Gastroesophageal sphincter (tissue), 4 donors: ENCODE measurements around the gene CCDC191. TPM values are rescaled to one million over a fixed set of nuclear protein-coding genes. Genes with fewer than 3 reads are reported as not detected.

Experiments
- ATAC-seq: fragments of 150-250 bp; one replicate; pipeline ENCODE4 v1.9.1; 2016; ENCODE audit warnings: mild to moderate bottlenecking, moderate library complexity
- H3K27ac ChIP-seq, 4 donors: fragments of 200-600 bp; sonication (generic) in 3 of 4; 1 replicate in 3 of 4; 2 replicates in 1 of 4; pipeline ENCODE4 v1.5.1; 2016 to 2019
- H3K27me3 ChIP-seq: fragments of 200-600 bp; sonication (generic); one replicate; pipeline ENCODE4 v1.5.1; 2019
- H3K36me3 ChIP-seq, 2 donors: fragments of 200-600 bp; sonication (generic); one replicate each; pipeline ENCODE4 v1.5.1; 2019; ENCODE audit warnings: control low read depth in 1 of 2
- H3K4me1 ChIP-seq, 3 donors: fragments of 200-600 bp; sonication (generic); 1 replicate in 2 of 3; 2 replicates in 1 of 3; pipeline ENCODE4 v1.5.1; 2016 to 2019; ENCODE audit warnings: control low read depth in 2 of 3
- H3K4me3 ChIP-seq, 2 donors: fragments of 200-600 bp; sonication (generic); one replicate each; pipeline ENCODE4 v1.5.1; 2019; ENCODE audit warnings: mild to moderate bottlenecking in 1 of 2, moderate library complexity in 1 of 2
- H3K9me3 ChIP-seq, 3 donors: fragments of 200-600 bp; sonication (generic); one replicate each; pipeline ENCODE4 v1.5.1; 2017 to 2019; ENCODE audit warnings: control low read depth in 2 of 3
- EP300 ChIP-seq: sonication (generic); formaldehyde crosslinking; IDR thresholded peaks from one replicate; pipeline ENCODE4 v1.6.1; 2017; ENCODE audit warnings: antibody characterized with exemption, mild to moderate bottlenecking
- POLR2A ChIP-seq, 2 donors: fragments of 450-650 bp; IDR thresholded peaks; one replicate each; pipeline ENCODE4 v1.6.1; 2017; ENCODE audit warnings: antibody characterized with exemption in 2 of 2, mild to moderate bottlenecking in 2 of 2, moderate library complexity in 1 of 2
- POLR2AphosphoS5 ChIP-seq: sonication (generic); formaldehyde crosslinking; IDR thresholded peaks from one replicate; pipeline ENCODE4 v1.6.1; 2017; ENCODE audit warnings: antibody characterized with exemption
- WGBS, 2 donors: methylation state at CpG; one replicate each; pipeline ENCODE4 v1.1.5; 2018; ENCODE audit warnings: low coverage in 1 of 2; 5-methylcytosine and 5-hydroxymethylcytosine counted together
- total RNA-seq, 4 donors: library from RNA; depleted of rRNA; stranded (reverse); fragments of >200 nt; gene quantifications; one replicate each; pipeline ENCODE4 v1.1.0, GENCODE V29; 2016
- TF ChIP-seq, protein P1 (sequence below), 4 experiments: fragments of 200-600 bp in 2 of 4; fragments of 450-650 bp in 2 of 4; sonication (generic) in 1 of 4; IDR thresholded peaks; one replicate each; pipeline ENCODE4 v1.5.1; 2017 to 2019; ENCODE audit warnings: antibody characterized with exemption in 4 of 4, mild to moderate bottlenecking in 2 of 4, moderate library complexity in 2 of 4

CCDC191 gene
- total RNA-seq, 4 donors from 2014 or later, result 3.5 to 7.9 (median 4.6) TPM

DNA sequence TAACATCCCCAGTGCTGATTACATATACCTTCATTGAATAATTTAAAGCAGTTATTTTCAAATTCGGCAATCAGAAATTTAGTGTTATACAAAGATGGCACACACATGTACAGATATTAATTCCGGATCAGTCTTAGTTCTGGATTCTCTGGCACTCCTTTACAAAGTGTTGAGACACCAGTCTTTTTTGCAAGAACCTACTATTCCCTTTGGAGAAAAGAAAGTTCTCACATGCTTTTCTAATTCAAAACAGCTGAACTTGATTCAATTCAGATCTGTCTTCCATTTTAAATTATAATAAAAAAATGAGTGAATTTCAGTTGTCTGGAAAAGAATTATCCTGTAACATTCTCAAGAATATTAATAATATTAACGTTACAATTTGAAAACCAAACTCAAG is 20.4 kb downstream of the CCDC191 start:
- no peak for TF ChIP-seq POLR2A (IDR thresholded peaks at IDR 0.05)
- no peak for TF ChIP-seq EP300
- no peak for TF ChIP-seq POLR2AphosphoS5
- TF ChIP-seq, protein P1, sequence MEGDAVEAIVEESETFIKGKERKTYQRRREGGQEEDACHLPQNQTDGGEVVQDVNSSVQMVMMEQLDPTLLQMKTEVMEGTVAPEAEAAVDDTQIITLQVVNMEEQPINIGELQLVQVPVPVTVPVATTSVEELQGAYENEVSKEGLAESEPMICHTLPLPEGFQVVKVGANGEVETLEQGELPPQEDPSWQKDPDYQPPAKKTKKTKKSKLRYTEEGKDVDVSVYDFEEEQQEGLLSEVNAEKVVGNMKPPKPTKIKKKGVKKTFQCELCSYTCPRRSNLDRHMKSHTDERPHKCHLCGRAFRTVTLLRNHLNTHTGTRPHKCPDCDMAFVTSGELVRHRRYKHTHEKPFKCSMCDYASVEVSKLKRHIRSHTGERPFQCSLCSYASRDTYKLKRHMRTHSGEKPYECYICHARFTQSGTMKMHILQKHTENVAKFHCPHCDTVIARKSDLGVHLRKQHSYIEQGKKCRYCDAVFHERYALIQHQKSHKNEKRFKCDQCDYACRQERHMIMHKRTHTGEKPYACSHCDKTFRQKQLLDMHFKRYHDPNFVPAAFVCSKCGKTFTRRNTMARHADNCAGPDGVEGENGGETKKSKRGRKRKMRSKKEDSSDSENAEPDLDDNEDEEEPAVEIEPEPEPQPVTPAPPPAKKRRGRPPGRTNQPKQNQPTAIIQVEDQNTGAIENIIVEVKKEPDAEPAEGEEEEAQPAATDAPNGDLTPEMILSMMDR (IDR thresholded peaks at IDR 0.05), result no peak

DNA sequence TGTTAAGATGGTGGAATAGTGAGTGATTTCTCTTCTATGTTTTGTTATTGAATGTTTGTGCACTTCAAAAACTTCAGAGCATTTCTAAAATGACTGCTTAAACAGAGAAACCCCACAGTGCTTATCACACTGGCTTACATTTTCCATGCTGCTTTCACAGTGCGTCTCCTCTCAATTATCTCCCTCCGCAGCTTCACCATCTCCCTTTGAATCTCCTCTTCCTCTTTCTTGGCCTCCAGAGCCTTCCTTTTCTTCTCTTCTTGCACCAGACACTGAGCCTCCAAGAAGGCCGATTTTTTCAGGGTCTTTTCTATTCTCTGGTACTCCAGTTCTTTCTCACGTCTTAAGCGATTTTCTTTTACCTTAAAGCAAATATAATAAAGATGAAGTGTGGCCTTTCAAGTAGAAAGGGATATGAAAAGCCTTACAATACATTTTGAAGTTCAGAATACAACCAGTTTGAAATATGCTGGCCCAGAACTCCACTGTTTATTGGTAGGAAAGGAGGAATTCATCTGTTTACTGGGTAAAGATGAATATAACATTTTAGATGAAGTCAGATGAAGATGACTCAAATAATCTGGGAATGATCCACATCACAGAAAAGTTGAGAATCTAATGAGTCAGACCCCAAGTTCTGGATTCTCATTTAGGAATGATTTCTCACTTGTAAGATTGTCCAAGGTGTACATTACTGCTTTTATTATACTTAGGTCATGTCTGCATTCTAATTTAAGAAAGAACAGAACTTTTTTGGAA is 21.4 kb downstream of the CCDC191 start:
- Histone ChIP-seq H3K9me3 (no peaks in the 10 kb centered on the region), H3K4me3 (no peak overlapping the region)

More for the DNA sequence above, 20.4 kb downstream of the CCDC191 start:
- H3K27ac ChIP-seq, result no peak overlapping the region
- no peak for ATAC-seq
- H3K27me3 ChIP-seq, result no peaks in the 10 kb centered on the region
- no peaks in the 10 kb centered on the region for H3K9me3 ChIP-seq
- H3K4me1 ChIP-seq, result no peaks in the 10 kb centered on the region
- H3K36me3 ChIP-seq, result peaks cover 0 to 54% of the 10 kb centered on the region in 2 donors
- 89 to 91% methylated on average over 3 of the region's 3 CpGs for WGBS, 2 donors
- no peak overlapping the region for H3K4me3 ChIP-seq

DNA sequence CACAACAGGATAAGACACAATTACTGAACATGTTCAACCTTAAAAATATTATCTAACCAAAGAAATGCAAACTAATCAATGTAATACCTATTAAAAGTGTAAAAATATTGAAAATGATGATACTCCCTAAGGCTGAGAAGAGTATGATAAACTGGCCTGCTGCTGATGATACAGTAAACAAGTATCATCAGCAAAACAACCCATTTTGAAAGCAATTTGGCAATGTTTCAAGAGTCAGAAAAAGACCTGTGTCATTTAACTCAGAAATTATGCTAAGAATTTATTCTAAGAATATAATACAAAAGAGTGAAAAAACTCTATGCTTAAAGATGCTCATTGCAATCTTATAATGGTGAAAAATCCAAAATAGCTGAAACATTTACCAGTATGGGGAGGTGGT is 22.1 kb downstream of the CCDC191 start:
- H3K36me3 ChIP-seq, result peaks cover 0 to 47% of the 10 kb centered on the region in 2 donors
- ATAC-seq, result no peak
- H3K4me1 ChIP-seq, result no peaks in the 10 kb centered on the region
- no peaks in the 10 kb centered on the region for H3K9me3 ChIP-seq
- no peaks in the 10 kb centered on the region for H3K27me3 ChIP-seq
- no peak overlapping the region for H3K27ac ChIP-seq
- no peak for TF ChIP-seq EP300
- TF ChIP-seq, protein P1 (IDR thresholded peaks at IDR 0.05), result no peak
- no peak for TF ChIP-seq POLR2AphosphoS5
- TF ChIP-seq POLR2A (IDR thresholded peaks at IDR 0.05), result no peak
- H3K4me3 ChIP-seq, result no peak overlapping the region

More for the DNA sequence above, 21.4 kb downstream of the CCDC191 start:
- Histone ChIP-seq H3K27me3 (no peaks in the 10 kb centered on the region), H3K36me3 (peaks cover 0 to 52% of the 10 kb centered on the region in 2 donors), H3K4me1 (no peaks in the 10 kb centered on the region), H3K27ac (no peak overlapping the region)
- no peak for ATAC-seq
- 85 to 90% methylated on average over 2 to 5 of the region's 5 CpGs for WGBS, 2 donors
- TF ChIP-seq, protein P1 (IDR thresholded peaks at IDR 0.05), result no peak
- TF ChIP-seq POLR2AphosphoS5 (no peak), POLR2A (IDR thresholded peaks at IDR 0.05) (no peak), EP300 (no peak)

DNA sequence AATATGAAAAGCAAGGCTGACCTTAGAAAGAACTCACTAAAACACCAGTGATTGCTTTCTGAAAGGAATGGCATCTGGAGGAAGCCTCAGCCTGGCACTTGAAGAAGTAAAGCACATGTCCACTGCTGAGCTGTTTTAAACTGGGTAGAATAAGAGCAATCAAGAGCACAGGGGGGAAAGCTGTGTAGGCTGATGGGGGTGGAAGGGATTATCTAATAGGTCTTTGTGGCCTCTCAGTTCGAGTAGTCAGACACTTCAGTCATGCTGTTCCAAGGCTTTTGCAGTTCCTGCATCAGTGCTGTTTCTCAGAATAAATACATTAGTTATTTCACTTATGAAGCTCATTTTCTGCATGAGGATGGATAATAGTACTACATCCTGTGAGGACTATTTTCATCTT is 22.6 kb downstream of the CCDC191 start:
- WGBS, 2 donors, result 75% methylated on average over 1 of the region's 1 CpG; no CpG with 5 or more reads in 1 of the 2 donors
- peaks cover 0 to 43% of the 10 kb centered on the region in 2 donors for H3K36me3 ChIP-seq
- no peak overlapping the region for H3K4me3 ChIP-seq
- H3K9me3 ChIP-seq, result no peaks in the 10 kb centered on the region
- ATAC-seq, result no peak
- no peak for TF ChIP-seq POLR2A (IDR thresholded peaks at IDR 0.05)
- TF ChIP-seq, protein P1 (IDR thresholded peaks at IDR 0.05), result no peak
- TF ChIP-seq EP300, result no peak
- no peak for TF ChIP-seq POLR2AphosphoS5
- H3K27me3 ChIP-seq, result no peaks in the 10 kb centered on the region
- H3K4me1 ChIP-seq, result no peaks in the 10 kb centered on the region
- H3K27ac ChIP-seq, result no peak overlapping the region

DNA sequence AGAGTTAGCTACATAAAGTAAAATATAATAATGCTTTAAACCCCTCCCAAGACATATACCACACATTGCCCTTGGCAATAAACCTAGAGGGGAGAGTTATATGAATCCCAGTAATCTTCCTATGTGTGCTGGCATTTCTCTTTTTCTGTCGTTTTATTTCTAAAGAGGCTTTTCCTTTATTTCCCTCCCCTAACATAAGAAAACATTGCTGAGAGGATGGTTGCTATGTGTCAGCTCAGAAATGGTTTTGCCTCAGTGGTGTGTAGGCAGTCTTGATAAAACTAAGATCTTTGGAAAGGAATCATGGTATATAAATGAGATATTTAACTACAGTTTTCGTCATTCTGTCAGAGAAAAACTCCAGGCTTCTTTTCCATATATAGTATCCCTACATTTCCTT is 30.0 kb downstream of the CCDC191 start:
- Histone ChIP-seq H3K27me3 (no peaks in the 10 kb centered on the region), H3K4me1 (no peaks in the 10 kb centered on the region), H3K4me3 (no peak overlapping the region), H3K27ac (no peak overlapping the region), H3K36me3 (peaks cover 0 to 3% of the 10 kb centered on the region in 2 donors), H3K9me3 (no peaks in the 10 kb centered on the region)
- TF ChIP-seq POLR2A (IDR thresholded peaks at IDR 0.05) (no peak), POLR2AphosphoS5 (no peak)
- TF ChIP-seq, protein P1 (IDR thresholded peaks at IDR 0.05), result no peak
- WGBS, 2 donors, result 39 to 50% methylated on average over 2 of the region's 2 CpGs
- ATAC-seq, result no peak
